ENCODE measurements around the gene DAAM2.

The DAAM2 gene

GRCh38 chr6:39821046-39821740, 29.0 kb downstream of the DAAM2 start:
- FAIRE-seq (no peak), DNase-seq (ENCODE audit: insufficient read length) (no peak)
- TF ChIP-seq POLR2A (IDR thresholded peaks at IDR 0.05; ENCODE audit: low read depth, low read length) (no peak), POLR2AphosphoS5 (IDR thresholded peaks at IDR 0.05; ENCODE audit: low read depth, low read length) (no peak), TAF1 (IDR thresholded peaks at IDR 0.05; ENCODE audit: borderline replicate concordance, low read depth, low read length) (no peak)

GRCh38 chr6:39821742-39822532, 29.8 kb downstream of the DAAM2 start:
- TF ChIP-seq POLR2AphosphoS5 (IDR thresholded peaks at IDR 0.05; ENCODE audit: low read depth, low read length) (no peak), TAF1 (IDR thresholded peaks at IDR 0.05; ENCODE audit: borderline replicate concordance, low read depth, low read length) (no peak), POLR2A (IDR thresholded peaks at IDR 0.05; ENCODE audit: low read depth, low read length) (no peak)
- no peak for DNase-seq (ENCODE audit: insufficient read length)
- FAIRE-seq, result no peak

- FAIRE-seq (no peak), DNase-seq (ENCODE audit: insufficient read length) (no peak)
- no peak for TF ChIP-seq TAF1 (IDR thresholded peaks at IDR 0.05; ENCODE audit: borderline replicate concordance, low read depth, low read length)
- no peak for TF ChIP-seq POLR2AphosphoS5 (IDR thresholded peaks at IDR 0.05; ENCODE audit: low read depth, low read length)
- no peak for TF ChIP-seq POLR2A (IDR thresholded peaks at IDR 0.05; ENCODE audit: low read depth, low read length)
Observed at GRCh38 chr6:39822846-39823815, 31.0 kb downstream of the DAAM2 start.

- DNase-seq (ENCODE audit: insufficient read length) (no peak), FAIRE-seq (no peak)
- TF ChIP-seq TAF1 (IDR thresholded peaks at IDR 0.05; ENCODE audit: borderline replicate concordance, low read depth, low read length), result no peak
- no peak for TF ChIP-seq POLR2AphosphoS5 (IDR thresholded peaks at IDR 0.05; ENCODE audit: low read depth, low read length)
- no peak for TF ChIP-seq POLR2A (IDR thresholded peaks at IDR 0.05; ENCODE audit: low read depth, low read length)
Observed at GRCh38 chr6:39824030-39824926, 32.1 kb downstream of the DAAM2 start.

GRCh38 chr6:39829331-39829730, 37.2 kb downstream of the DAAM2 start:
- TF ChIP-seq POLR2AphosphoS5 (IDR thresholded peaks at IDR 0.05; ENCODE audit: low read depth, low read length), result no peak
- no peak for TF ChIP-seq POLR2A (IDR thresholded peaks at IDR 0.05; ENCODE audit: low read depth, low read length)
- no peak for TF ChIP-seq TAF1 (IDR thresholded peaks at IDR 0.05; ENCODE audit: borderline replicate concordance, low read depth, low read length)
- DNase-seq (ENCODE audit: insufficient read length) (no peak), FAIRE-seq (no peak)

GRCh38 chr6:39830444-39830843, 38.3 kb downstream of the DAAM2 start:
- no peak for DNase-seq (ENCODE audit: insufficient read length)
- no peak for TF ChIP-seq TAF1 (IDR thresholded peaks at IDR 0.05; ENCODE audit: borderline replicate concordance, low read depth, low read length)
- no peak for FAIRE-seq

- TF ChIP-seq POLR2AphosphoS5 (IDR thresholded peaks at IDR 0.05; ENCODE audit: low read depth, low read length), result no peak
- no peak for TF ChIP-seq POLR2A (IDR thresholded peaks at IDR 0.05; ENCODE audit: low read depth, low read length)
- TF ChIP-seq TAF1 (IDR thresholded peaks at IDR 0.05; ENCODE audit: borderline replicate concordance, low read depth, low read length), result no peak
- FAIRE-seq (no peak), DNase-seq (ENCODE audit: insufficient read length) (no peak)
Observed at GRCh38 chr6:39831701-39832100, 39.5 kb downstream of the DAAM2 start.

- no peak for TF ChIP-seq TAF1 (IDR thresholded peaks at IDR 0.05; ENCODE audit: borderline replicate concordance, low read depth, low read length)
- no peak for TF ChIP-seq POLR2AphosphoS5 (IDR thresholded peaks at IDR 0.05; ENCODE audit: low read depth, low read length)
- TF ChIP-seq POLR2A (IDR thresholded peaks at IDR 0.05; ENCODE audit: low read depth, low read length), result no peak
- DNase-seq (ENCODE audit: insufficient read length), result no peak
- FAIRE-seq, result no peak
Observed at GRCh38 chr6:39834278-39834677, 42.1 kb downstream of the DAAM2 start.

- no peak for TF ChIP-seq POLR2AphosphoS5 (IDR thresholded peaks at IDR 0.05; ENCODE audit: low read depth, low read length)
- no peak for TF ChIP-seq TAF1 (IDR thresholded peaks at IDR 0.05; ENCODE audit: borderline replicate concordance, low read depth, low read length)
- TF ChIP-seq POLR2A (IDR thresholded peaks at IDR 0.05; ENCODE audit: low read depth, low read length), result no peak
- FAIRE-seq (no peak), DNase-seq (ENCODE audit: insufficient read length) (no peak)
Observed at GRCh38 chr6:39834866-39835265, 42.7 kb downstream of the DAAM2 start.

- TF ChIP-seq TAF1 (IDR thresholded peaks at IDR 0.05; ENCODE audit: borderline replicate concordance, low read depth, low read length), result no peak
- TF ChIP-seq POLR2A (IDR thresholded peaks at IDR 0.05; ENCODE audit: low read depth, low read length), result no peak
- no peak for TF ChIP-seq POLR2AphosphoS5 (IDR thresholded peaks at IDR 0.05; ENCODE audit: low read depth, low read length)
- DNase-seq (ENCODE audit: insufficient read length), result no peak
Observed at GRCh38 chr6:39835821-39836295, 43.7 kb downstream of the DAAM2 start.

More at GRCh38 chr6:39835821-39836295, 43.7 kb downstream of the DAAM2 start:
- FAIRE-seq, result no peak
